HG03460 (cell line): Measurements from ENCODE around the gene IL21.

Source experiments
- ATAC-seq: cut with Tn5 transposase; IDR thresholded peaks from one replicate; pipeline ENCODE4 v1.9.1; 2021; ENCODE audit not compliant: unreplicated experiment

IL21 gene

DNA sequence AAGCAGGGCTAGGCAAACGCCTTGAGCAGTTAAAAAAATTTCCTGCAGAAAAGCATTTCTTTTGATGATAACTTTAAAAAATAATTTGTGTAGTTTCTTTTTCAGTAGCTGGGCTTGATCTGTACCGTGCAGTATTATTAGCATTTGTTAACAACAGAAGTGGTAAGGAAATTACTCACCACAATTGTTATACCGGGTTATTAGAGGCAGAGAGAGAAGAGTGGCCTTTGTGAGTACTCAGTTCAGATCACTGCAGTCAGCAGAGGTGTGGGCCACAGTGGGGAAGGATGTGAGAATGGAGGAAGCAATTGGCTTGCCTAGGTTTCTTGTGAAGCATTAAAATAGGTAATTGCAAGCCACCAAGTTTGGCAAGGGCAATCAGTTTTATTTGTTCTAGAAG is 14.3 kb upstream of the IL21 start:
- no peak for ATAC-seq

GRCh38 chr4:122633211-122633610 is 12.3 kb upstream of the IL21 start:
- no peak for ATAC-seq

- peak; percentile 75 for ATAC-seq
Measured at GRCh38 chr4:122632396-122633143, 11.7 kb upstream of the IL21 start.

DNA sequence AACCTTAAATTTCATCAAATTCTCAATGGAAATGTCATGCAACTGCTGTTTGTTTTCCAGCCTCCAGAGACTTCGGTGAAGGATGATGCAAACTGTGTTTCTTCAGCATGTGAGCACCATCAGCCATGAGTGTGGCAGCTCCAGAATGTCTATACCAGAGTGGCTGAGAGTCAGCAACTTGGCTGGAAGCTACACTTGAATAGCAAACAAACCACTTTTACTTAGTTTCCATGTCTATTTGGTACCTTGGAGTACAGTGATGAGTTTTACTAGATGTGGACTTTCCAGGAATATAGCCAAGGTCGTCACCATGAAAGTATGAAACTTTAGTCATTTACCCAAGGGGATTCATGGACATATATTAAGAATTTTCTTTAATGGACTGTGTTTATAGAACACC is 4.3 kb upstream of the IL21 start:
- no peak for ATAC-seq

- no peak for ATAC-seq
Measured at GRCh38 chr4:122624205-122624604, 3.3 kb upstream of the IL21 start.

- no peak for ATAC-seq
Measured at GRCh38 chr4:122623637-122624166, 2.8 kb upstream of the IL21 start.

DNA sequence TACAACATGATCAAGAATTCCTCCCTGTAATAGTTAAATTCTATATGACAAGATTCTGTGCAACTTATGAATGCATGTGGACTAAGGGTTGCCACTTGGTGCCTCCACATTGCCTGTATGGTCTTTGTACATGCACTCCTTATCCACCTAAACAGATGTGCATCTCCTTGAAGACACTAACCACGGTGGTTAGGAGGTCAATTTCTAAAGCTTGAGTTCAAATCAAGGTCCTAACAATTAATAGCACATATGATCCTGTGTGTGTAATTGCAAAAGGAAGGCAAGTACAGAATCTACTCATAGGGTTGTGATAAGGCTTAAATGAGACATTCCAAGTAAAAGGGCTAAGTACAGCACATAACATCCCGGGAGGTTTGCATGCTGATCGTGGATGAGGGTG is 1.5 kb upstream of the IL21 start:
- ATAC-seq, result no peak

- no peak for ATAC-seq
Measured at GRCh38 chr4:122619611-122620010, 1.3 kb downstream of the IL21 start.

- ATAC-seq, result no peak
Measured at GRCh38 chr4:122617597-122618593, 3.0 kb downstream of the IL21 start.

- ATAC-seq, result no peak
Measured at GRCh38 chr4:122616915-122617596, 3.8 kb downstream of the IL21 start.

DNA sequence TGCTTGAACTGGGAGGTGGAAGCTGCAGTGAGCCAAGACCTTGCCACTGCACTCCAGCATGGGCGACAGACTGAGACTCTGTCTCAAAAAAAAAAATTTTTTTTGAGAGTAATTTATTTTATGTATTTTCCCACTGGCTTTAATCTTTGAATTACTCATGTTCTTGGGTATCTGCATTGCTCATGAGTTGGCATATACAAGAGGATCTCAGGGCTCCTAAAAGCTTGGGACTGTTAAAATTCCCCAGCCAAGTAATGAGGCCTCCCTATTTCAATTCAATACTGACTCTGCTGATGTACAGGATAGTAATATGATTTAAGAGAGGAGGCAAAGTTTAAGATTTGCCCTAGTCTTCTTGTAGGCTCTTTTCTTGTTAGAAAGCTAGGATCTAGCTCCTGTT is 6.2 kb downstream of the IL21 start:
- no peak for ATAC-seq

DNA sequence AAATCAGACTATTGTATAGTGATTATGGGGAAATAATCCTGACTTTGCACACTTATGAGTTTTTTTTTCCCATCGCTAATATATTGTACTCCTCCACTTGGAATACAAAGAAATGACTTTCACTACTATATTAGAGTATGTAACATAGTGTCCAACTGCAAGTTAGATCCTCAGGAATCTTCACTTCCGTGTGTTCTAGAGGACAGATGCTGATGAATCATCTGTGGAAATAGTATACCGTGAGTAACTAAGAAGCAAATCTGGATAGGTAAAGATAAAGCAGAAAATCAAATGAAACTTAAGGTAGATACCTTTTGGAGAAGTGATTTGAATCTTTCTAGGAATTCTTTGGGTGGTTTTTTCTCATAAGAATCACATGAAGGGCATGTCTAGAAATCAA is 8.3 kb downstream of the IL21 start:
- ATAC-seq, result no peak

GRCh38 chr4:122606364-122607043 is 14.4 kb downstream of the IL21 start:
- no peak for ATAC-seq

GRCh38 chr4:122604146-122604545 is 16.7 kb downstream of the IL21 start:
- no peak for ATAC-seq

DNA sequence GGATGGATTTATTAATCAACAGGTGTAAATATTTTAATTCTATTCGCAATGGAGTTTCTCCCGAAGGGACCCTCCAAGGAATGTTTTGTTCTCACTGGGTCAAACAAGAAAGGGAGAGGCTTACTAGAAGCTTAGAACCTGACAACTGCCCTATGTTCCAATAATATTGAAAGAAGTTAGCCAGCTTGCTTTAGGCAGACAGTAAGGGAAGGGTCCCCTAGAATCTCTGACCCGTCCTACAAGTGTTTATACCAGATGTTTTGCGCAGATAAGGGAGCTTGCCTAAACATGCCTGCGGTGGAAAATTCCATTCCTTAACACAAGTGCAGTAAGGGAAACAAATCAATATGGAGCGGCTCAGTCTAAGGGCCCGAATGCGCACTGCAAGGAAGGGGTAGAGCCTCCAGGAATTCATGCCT is 17.7 kb downstream of the IL21 start:
- no peak for ATAC-seq

GRCh38 chr4:122602277-122603142 is 18.4 kb downstream of the IL21 start:
- ATAC-seq, result no peak

- no peak for ATAC-seq
Measured at GRCh38 chr4:122591196-122591595, 29.7 kb downstream of the IL21 start.

DNA sequence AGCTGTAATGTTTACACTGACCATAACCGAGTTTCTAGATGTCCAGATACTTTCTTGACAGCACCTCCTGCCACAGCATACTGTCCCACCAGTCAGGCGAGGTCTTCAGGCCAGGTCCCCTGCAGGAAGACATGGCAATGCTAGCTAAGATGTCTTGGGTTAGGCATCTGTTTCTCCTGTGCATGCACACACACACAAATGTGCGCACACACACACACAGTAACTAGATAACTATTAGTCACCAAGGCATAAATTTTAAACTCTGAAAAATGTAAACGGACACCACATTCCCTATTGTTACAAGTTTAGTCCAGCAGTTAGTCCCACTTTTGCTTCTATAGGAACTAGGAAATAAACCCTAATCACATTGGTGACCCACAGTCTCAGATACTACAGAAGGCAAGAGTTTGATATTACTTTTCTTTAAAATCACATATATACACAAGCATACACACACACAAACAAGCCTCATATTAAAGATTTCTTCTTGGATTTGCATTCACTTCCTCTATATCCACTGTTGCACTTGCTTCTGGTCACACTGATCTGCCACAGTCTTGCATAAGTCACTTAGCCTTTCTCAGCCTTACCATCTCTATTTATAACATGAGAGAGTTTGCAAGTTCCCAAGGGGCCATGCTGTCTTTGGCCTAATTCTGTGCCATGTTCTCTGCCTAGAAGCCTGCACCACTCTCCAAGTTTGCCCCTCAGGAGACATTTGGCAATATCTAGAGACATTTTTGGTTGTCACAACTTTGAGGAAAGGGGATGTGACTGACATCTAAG is 32.2 kb downstream of the IL21 start:
- ATAC-seq, result no peak

DNA sequence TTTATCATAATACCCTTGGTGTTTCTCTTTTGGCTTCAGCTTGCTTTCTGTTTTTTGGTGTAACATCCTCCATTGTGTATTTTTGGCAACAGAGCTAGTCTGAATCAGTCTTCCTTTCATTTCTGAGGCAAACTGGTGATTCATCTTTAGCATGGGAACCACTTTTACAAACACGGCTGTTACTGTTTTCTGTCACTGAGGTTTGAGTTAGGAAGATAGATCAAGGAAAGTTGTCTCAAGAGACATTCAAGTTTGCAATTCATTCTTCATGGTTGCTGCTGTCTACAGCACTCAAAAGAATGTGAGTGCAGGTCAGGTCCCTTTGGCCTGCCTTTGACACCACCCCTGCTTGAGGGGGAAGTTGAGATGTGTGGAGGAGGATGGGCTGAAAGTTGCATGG is 36.3 kb downstream of the IL21 start:
- peak; percentile 53 for ATAC-seq
